Thoracic aorta (tissue), 2 donors: ENCODE data around the gene GPR156. TPM values are rescaled to one million over a fixed set of nuclear protein-coding genes. Genes with fewer than 3 reads are reported as not detected.

Source experiments
- ATAC-seq: fragments of 150-250 bp; one replicate; pipeline ENCODE4 v1.8.0; 2017; ENCODE audit warnings: low read depth; ENCODE audit not compliant: insufficient number of reproducible peaks, low FRiP score
- DNase-seq: peaks from one replicate; pipeline ENCODE4 v3.0.0-alpha.2; 2020; ENCODE audit warnings: low spot score
- H3K27ac ChIP-seq, 2 donors: fragments of 200-600 bp; sonication (generic); 1 replicate in 1 of 2; 2 replicates in 1 of 2; pipeline ENCODE4 v1.5.1; 2016; ENCODE audit warnings: mild to moderate bottlenecking in 2 of 2, moderate library complexity in 2 of 2
- H3K27me3 ChIP-seq: fragments of 200-600 bp; sonication (generic); replicated peaks from 2 replicates; pipeline ENCODE4 v1.6.0; 2016; ENCODE audit warnings: mild to moderate bottlenecking; ENCODE audit not compliant: insufficient read depth
- H3K36me3 ChIP-seq: fragments of 200-600 bp; sonication (generic); one replicate; pipeline ENCODE4 v1.5.1; 2016
- H3K4me1 ChIP-seq, 2 donors: fragments of 200-600 bp; sonication (generic); 1 replicate in 1 of 2; 2 replicates in 1 of 2; pipeline versions ENCODE4 v1.5.1 to v1.6.0; 2016; ENCODE audit warnings: low read depth in 2 of 2, mild to moderate bottlenecking in 1 of 2; ENCODE audit not compliant: control insufficient read depth in 1 of 2
- H3K4me3 ChIP-seq: fragments of 200-600 bp; sonication (generic); 2 replicates; pipeline ENCODE4 v1.5.1; 2016; ENCODE audit warnings: mild to moderate bottlenecking
- H3K9me3 ChIP-seq: fragments of 200-600 bp; sonication (generic); 2 replicates; pipeline ENCODE4 v1.5.1; 2016
- total RNA-seq, 2 donors: library from RNA; depleted of rRNA; stranded (reverse); fragments of >200 nt; gene quantifications; one replicate each; pipeline versions ENCODE4 v1.1.0 to v1.2.3, GENCODE V29; 2016
- TF ChIP-seq, protein P1 (sequence below): fragments of 200-600 bp; sonication (generic); IDR thresholded peaks from one replicate; pipeline ENCODE4 v1.5.1; 2019; ENCODE audit warnings: antibody characterized with exemption

Gene GPR156
- total RNA-seq, 2 donors from 2014 or later: 0.27 to 0.35 TPM

DNA sequence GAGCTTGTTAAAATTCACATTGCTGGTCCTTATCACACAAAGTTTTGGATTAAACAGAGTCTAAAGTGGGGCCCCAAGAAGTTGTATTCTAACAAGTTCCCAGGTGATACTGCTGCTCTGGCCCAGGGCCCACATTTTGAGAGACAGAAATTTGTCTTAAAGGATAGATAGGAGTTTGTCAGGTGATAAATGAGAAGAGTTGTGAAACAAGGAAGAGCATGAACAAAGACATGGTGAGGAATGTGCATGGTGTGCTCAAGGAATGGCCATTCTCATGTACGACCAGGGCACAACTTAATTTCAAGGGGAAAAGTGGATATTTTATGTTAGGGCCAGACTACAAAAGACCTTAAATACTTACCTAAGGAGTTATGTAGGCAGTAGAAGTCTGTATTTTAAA, 75.6 kb downstream of the GPR156 start:
- H3K9me3 ChIP-seq: no peaks in the 10 kb centered on the region

GRCh38 chr3:120204338-120204737, 80.7 kb downstream of the GPR156 start:
- no peak overlapping the region for H3K4me3 ChIP-seq
- H3K27ac ChIP-seq: no peak overlapping the region
- TF ChIP-seq, protein P1, sequence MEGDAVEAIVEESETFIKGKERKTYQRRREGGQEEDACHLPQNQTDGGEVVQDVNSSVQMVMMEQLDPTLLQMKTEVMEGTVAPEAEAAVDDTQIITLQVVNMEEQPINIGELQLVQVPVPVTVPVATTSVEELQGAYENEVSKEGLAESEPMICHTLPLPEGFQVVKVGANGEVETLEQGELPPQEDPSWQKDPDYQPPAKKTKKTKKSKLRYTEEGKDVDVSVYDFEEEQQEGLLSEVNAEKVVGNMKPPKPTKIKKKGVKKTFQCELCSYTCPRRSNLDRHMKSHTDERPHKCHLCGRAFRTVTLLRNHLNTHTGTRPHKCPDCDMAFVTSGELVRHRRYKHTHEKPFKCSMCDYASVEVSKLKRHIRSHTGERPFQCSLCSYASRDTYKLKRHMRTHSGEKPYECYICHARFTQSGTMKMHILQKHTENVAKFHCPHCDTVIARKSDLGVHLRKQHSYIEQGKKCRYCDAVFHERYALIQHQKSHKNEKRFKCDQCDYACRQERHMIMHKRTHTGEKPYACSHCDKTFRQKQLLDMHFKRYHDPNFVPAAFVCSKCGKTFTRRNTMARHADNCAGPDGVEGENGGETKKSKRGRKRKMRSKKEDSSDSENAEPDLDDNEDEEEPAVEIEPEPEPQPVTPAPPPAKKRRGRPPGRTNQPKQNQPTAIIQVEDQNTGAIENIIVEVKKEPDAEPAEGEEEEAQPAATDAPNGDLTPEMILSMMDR: no peak
- no peaks in the 10 kb centered on the region for H3K27me3 ChIP-seq
- no peaks in the 10 kb centered on the region for H3K36me3 ChIP-seq
- H3K4me1 ChIP-seq: peaks cover 6 to 17% of the 10 kb centered on the region in 2 donors
- ATAC-seq (no peak), DNase-seq (no peak)
- no peaks in the 10 kb centered on the region for H3K9me3 ChIP-seq

More for the DNA sequence above, 75.6 kb downstream of the GPR156 start:
- Histone ChIP-seq H3K27me3 (no peaks in the 10 kb centered on the region), H3K36me3 (no peaks in the 10 kb centered on the region), H3K4me3 (no peak overlapping the region), H3K4me1 (peaks cover 0 to 7% of the 10 kb centered on the region in 2 donors), H3K27ac (no peak overlapping the region)
- TF ChIP-seq, protein P1: no peak
- DNase-seq (no peak), ATAC-seq (no peak)

- no peaks in the 10 kb centered on the region for H3K36me3 ChIP-seq
- TF ChIP-seq, protein P1: no peak
- H3K9me3 ChIP-seq: no peaks in the 10 kb centered on the region
- no peaks in the 10 kb centered on the region for H3K27me3 ChIP-seq
- ATAC-seq (no peak), DNase-seq (no peak)
- H3K4me3 ChIP-seq: no peak overlapping the region
- H3K27ac ChIP-seq: no peak overlapping the region
- peaks cover 6 to 17% of the 10 kb centered on the region in 2 donors for H3K4me1 ChIP-seq
Observed at GRCh38 chr3:120203621-120204020, 81.4 kb downstream of the GPR156 start.

DNA sequence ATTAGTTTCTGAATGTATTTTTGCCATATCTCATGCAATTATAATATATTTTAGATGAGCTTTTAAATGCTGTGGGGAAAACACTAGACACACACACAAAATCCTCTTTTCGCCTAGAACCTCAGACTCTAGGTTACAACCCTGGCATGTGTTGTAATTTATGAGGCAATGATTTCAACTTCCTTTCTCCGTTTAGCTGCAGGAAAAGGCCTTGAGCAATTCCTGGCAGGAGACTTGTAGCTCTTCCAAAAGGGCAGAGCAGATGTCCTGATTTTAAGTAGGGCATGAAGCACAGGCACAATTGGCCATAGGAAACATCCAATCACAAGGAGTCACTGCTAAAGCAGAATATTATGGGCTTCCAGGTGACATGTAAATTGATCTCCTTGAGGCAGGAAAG, 82.0 kb downstream of the GPR156 start:
- H3K27ac ChIP-seq: no peak overlapping the region
- no peak for DNase-seq

GRCh38 chr3:120202363-120202762, 82.7 kb downstream of the GPR156 start:
- ATAC-seq (no peak), DNase-seq (no peak)
- peaks cover 6 to 17% of the 10 kb centered on the region in 2 donors for H3K4me1 ChIP-seq
- H3K4me3 ChIP-seq: no peak overlapping the region
- no peaks in the 10 kb centered on the region for H3K27me3 ChIP-seq
- H3K27ac ChIP-seq: no peak overlapping the region
- TF ChIP-seq, protein P1: no peak
- no peaks in the 10 kb centered on the region for H3K9me3 ChIP-seq
- H3K36me3 ChIP-seq: no peaks in the 10 kb centered on the region

More for the DNA sequence above, 82.0 kb downstream of the GPR156 start:
- H3K27me3 ChIP-seq: no peaks in the 10 kb centered on the region
- no peak overlapping the region for H3K4me3 ChIP-seq
- TF ChIP-seq, protein P1: no peak
- H3K36me3 ChIP-seq: no peaks in the 10 kb centered on the region
- ATAC-seq: peak; percentile 95
- no peaks in the 10 kb centered on the region for H3K9me3 ChIP-seq
- peaks cover 6 to 17% of the 10 kb centered on the region in 2 donors for H3K4me1 ChIP-seq
